HG03439 (cell line): ENCODE results near the gene PLCB3.
A peak's percentile ranks its signal among the peaks of the same experiment; 100 is the strongest.

ENCODE experiments used
- ATAC-seq: cut with Tn5 transposase; IDR thresholded peaks from one replicate; pipeline ENCODE4 v1.9.1; 2021; ENCODE audit warnings: mild to moderate bottlenecking, moderate library complexity; ENCODE audit not compliant: unreplicated experiment

PLCB3 gene

DNA sequence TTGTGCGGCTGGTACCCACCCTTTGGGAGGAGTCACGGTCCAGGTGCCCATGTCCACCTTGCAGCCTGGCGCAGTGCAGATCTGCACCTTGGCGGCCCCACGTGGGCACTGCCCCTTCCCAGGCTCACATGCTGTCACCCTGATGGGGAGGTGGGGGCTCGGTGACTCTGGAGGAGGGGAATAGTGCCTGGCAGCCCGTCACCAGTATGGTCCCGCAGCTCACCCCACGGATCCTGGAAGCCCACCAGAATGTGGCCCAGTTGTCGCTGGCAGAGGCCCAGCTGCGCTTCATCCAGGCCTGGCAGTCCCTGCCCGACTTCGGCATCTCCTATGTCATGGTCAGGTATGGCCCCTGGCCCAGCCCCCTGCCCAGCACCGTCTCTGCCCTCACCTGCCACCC is 30.5 kb upstream of the PLCB3 start:
- ATAC-seq: no peak

DNA sequence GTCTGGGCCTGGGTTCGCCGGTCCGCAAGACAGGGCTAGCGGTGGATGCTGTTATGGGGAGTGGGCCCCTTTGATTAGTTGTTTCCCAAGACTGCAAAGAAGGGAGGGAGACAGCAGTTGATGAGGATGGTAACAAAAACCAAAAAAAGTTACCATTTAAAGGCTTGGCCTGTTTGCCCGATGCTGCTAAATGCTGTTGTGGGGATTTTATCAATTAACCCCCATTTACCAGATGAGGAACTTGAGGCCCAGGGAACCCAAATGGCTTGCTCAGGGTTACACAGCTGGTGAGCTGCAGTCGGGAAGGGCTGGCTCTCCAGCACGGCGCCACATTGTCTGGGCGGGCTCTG is 28.7 kb upstream of the PLCB3 start:
- ATAC-seq: no peak

DNA sequence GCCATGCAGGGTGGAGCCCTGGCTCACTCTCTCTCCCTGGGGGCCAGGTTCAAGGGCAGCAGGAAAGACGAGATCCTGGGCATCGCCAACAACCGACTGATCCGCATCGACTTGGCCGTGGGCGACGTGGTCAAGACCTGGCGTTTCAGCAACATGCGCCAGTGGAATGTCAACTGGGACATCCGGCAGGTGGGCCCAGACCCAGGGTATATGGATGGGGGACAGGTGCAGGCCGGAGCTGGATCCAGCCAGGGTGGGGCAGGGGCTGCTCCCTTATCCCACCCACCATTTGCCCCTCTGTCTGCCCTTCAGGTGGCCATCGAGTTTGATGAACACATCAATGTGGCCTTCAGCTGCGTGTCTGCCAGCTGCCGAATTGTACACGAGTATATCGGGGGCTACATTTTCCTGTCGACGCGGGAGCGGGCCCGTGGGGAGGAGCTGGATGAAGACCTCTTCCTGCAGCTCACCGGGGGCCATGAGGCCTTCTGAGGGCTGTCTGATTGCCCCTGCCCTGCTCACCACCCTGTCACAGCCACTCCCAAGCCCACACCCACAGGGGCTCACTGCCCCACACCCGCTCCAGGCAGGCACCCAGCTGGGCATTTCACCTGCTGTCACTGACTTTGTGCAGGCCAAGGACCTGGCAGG is 28.2 kb upstream of the PLCB3 start:
- no peak for ATAC-seq

DNA sequence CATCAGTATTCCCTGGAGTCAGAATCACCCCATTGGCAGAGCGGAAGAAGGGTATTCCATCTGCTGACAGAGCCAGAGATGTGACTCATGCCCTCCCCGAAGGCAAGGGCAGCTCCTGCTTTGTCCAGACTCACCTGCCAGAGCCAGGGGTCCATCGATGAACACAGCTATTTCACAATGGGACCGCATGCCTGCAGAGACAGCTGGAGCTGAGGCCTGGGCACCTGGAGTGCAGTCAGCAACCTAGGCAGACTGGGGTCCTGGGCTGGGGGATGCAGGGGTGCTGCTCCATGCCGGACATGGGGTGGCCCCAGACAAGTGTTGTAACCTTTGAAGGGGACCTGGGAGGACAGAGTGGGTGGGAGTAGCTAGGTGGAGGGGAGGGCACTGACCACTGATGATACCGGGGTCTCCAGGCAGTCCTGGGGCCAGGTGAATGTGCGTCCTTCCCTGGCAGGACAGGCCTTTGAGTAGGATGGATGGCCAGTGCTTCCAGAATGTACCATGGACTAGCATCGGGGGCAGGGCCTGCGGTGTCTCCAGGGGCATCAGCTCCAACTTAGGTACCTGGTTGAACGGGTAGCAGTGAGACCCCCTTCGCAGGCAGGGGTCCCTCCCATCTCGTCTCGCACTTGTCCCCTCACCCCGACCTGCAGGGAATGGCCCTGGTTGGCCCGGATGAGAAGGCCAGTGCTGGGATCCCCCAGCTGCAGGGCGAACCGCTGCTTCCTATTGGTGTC is 27.0 kb upstream of the PLCB3 start:
- ATAC-seq: no peak

DNA sequence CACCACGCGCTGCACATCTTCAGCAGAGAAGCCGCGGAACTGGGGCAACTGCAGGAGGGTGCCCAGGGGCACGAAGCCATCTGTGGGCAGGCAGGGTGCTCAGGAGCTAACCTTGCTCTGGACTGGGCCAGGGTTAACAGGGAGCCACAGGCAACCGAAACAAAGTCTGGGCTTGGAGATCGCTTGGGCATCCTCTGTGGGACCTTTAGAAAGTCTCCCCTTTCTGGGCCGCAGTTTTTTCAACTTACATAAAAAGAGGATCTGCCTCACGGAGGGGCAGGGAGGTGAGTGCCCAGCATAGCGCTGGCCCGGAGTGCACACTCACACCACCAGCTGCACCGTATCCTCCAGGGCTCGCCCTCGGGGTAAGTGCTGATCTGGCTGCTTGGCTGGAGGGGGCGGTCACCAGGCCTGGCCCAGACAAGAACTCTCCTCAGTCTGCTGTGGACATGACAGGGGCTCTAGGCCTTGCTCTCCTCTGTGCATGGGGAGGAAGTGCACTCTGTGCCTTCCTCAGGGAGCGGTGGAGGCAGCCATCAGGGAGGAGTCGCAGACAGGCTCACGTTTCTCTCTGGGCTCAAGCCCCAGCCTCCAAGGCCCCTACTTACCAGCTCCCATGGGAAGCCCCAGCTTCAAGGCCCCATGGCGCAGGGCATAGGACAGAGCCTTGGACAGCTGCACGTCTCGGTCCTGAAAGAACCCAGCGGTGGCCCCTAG is 26.3 kb upstream of the PLCB3 start:
- ATAC-seq: no peak

DNA sequence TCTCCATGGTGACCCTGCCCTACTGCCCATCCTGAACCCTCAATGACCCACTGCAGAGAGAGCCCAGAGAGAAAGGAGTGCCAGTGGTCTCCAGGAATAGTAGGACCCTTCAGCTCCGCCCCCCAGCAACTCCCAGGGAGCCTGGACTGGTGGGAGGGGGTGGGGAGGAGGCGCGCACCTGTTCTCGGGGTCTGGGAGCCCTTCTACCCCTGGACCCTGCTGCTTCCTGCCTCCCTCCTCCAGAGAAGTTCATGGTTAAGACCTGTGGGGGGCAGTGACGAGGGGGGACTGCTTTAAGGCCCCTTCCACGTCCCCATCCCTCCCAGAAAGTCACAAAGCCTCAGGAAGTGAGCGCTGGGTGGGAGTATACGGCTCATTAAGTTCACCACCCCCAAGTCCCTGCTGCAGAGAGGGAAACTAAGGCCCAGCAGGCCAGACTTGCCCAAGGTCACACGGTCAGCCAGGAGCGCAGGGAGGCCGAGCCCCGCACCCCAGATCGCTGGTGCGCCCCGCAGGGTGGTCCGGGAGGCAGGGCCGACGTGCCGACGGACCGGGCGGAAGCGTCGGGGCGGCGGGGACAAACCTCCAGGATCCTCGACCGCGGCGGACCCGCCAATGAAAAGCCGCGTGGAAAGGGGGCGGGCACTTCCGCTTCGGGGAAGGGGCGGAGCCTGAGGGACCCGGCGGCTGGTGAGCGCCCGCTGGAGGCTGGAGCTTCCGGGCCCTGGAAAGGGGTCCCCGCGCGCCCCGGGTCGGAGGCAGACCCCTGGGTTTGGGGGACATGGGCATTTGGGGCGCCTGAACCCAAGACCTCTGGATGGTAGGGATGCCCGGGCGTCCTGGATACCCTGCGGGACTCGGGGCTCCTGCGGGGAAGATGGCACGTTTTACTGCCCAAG is 25.5 kb upstream of the PLCB3 start, which contains the start of the genes NUDT22 and TRPT1:
Gene NUDT22 (plus strand): TSS at position 667 of the 899 bp plus-strand sequence. CDS start 379 bp downstream, outside the sequence.
Gene TRPT1 (minus strand): TSS at position 579 of the 899 bp plus-strand sequence. CDS start 326 bp downstream, at position 253.
- ATAC-seq: peak; percentile 47

DNA sequence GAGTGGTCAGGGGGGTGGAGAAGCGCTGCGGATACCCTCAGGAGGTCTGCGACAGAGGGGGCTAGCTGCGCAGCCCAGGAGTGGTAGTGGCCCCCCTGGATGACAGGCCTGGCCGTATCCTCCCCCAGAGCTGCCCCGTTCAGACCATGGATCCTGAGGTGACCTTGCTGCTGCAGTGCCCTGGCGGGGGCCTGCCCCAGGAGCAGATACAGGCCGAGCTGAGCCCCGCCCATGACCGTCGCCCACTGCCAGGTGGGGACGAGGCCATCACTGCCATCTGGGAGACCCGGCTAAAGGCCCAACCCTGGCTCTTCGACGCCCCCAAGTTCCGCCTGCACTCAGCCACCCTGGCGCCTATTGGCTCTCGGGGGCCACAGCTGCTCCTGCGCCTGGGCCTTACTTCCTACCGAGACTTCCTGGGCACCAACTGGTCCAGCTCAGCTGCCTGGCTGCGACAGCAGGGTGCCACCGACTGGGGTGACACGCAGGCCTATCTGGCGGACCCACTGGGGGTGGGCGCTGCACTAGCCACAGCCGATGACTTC is 24.8 kb upstream of the PLCB3 start:
- ATAC-seq: peak; percentile 13

GRCh38 chr11:64227405-64227956 is 23.8 kb upstream of the PLCB3 start:
- ATAC-seq: no peak

GRCh38 chr11:64229090-64229743 is 22.1 kb upstream of the PLCB3 start:
- ATAC-seq: no peak

DNA sequence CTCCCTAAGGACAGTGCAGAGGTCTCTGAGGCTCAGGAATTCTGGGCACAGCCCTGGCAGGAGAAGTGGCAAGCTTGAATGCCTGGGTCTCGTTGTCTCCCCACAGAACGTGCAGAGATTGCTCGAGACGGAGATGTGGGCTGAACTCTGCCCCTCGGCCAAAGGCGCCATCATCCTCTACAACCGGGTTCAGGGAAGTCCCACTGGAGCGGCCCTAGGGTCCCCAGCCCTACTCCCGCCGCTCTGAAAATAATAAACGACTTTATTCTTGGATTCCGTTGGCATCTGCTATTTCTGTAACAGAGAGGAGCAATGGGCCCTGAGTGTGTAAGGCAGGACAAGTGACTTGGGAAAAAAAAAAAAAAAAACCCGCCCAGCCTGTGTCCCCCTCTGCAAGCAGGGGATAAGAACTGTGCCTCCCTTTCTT is 21.6 kb upstream of the PLCB3 start:
- no peak for ATAC-seq

- ATAC-seq: peak; percentile 51
These were observed 21.0 kb upstream of the PLCB3 start, which contains the start of gene DNAJC4 for GRCh38 chr11:64230171-64230984. DNAJC4 (plus strand) TSS chr11:64230548; CDS start chr11:64230855, 307 bp downstream.

DNA sequence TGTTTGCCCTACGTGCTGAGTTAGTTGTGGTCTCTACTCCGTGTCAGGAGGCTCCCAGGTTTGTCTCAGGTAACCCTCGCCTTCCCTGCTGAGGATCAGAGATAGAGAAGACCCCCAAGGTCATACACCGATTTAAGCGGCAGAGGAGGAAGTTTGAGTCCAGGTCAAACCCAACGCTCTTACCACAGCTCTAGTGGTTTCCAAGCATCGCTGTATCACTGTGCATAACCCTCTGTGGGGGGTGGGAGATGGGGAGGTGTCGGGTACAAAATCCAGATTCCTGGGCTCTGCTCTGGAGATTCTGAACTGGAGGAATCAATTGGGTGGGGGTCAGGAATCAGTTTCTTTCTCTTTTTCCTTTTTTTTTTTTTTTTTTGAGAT is 20.4 kb upstream of the PLCB3 start:
- ATAC-seq: no peak

GRCh38 chr11:64231546-64231945 is 19.8 kb upstream of the PLCB3 start:
- ATAC-seq: no peak

DNA sequence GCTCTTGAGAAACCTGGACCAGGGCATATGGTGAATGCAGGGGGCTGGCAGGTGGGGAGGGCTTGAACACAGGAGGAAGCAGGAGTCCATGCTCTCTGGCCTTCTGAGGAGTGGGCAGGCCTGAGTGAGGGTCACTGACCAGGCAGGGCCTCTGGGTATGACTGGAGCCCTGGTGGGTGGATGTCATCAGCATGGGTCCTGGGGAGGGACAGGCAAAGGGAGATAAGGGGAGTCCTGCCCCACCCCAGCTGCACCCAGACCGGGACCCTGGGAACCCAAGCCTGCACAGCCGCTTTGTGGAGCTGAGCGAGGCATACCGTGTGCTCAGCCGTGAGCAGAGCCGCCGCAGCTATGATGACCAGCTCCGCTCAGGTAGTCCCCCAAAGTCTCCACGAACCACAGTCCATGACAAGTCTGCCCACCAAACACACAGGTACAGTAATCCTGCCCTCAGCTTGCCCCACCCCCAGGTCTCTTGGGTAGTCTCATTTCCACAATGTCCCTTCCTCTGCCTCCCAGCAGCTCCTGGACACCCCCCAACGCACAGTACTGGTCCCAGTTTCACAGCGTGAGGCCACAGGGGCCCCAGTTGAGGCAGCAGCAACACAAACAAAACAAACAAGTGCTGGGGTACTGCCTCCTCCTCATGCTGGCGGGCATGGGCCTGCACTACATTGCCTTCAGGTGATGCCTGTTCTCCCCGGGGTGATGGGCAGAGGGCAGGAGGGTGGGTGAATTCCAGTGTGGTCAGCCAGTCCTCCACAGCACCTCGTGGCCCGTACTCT is 19.0 kb upstream of the PLCB3 start:
- ATAC-seq: no peak

DNA sequence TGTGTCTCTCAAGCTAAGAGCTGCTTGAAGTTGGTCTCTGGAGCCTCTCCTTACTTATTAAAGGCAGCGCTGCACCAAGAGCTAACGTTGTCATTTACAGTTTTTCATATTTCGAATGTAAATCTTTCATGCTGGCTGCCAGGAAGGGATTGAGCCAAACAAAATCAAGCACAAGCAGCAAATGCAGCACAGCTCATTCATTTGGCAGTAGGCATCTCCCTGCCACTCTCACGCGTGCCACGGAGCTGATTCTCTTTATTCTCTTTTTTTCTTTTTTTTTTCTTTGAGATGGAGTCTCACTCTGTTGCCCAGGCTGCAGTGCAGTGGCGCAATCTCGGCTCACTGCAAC is 18.4 kb upstream of the PLCB3 start:
- no peak for ATAC-seq

DNA sequence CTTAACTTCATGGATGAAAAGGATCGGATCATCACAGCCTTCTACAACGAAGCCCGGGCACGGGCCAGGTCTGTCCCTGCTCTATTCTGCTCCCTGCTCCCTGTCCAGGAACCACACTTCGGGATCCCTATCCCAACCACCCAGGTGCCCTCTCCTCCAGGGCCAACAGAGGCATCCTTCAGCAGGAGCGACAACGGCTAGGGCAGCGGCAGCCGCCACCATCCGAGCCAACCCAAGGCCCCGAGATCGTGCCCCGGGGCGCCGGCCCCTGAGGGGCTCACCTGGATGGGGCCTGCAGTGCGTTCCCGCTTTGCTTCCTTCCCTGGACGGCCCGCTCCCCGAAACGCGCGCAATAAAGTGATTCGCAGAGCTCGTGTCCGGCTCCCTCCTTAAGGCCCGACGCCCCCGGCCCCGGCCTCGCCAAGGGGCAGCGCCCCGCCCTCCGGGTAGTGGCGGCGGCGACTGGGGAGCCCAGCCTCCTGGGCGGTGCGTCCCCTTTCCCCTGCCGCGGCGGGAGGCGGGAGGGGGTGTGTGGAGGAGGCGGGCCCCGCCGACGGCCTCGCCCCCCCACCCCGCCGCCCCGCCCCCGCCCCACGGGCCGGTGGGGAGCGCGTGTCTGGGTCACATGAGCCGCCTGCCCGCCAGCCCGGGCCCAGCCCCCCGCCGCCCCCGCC is 17.3 kb upstream of the PLCB3 start, which contains the start of gene VEGFB:
Gene VEGFB (plus strand): TSS at position 672 of the 674 bp plus-strand sequence. CDS start 250 bp downstream, outside the sequence.
- ATAC-seq: peak; percentile 29

- peak; percentile 18 for ATAC-seq
These were observed 16.5 kb upstream of the PLCB3 start for GRCh38 chr11:64234647-64235379.
